ENCODE measurements around the gene ZNF594.

- TF ChIP-seq, protein P1, sequence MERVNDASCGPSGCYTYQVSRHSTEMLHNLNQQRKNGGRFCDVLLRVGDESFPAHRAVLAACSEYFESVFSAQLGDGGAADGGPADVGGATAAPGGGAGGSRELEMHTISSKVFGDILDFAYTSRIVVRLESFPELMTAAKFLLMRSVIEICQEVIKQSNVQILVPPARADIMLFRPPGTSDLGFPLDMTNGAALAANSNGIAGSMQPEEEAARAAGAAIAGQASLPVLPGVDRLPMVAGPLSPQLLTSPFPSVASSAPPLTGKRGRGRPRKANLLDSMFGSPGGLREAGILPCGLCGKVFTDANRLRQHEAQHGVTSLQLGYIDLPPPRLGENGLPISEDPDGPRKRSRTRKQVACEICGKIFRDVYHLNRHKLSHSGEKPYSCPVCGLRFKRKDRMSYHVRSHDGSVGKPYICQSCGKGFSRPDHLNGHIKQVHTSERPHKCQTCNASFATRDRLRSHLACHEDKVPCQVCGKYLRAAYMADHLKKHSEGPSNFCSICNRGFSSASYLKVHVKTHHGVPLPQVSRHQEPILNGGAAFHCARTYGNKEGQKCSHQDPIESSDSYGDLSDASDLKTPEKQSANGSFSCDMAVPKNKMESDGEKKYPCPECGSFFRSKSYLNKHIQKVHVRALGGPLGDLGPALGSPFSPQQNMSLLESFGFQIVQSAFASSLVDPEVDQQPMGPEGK (CRISPR knock-in tag; IDR thresholded peaks at IDR 0.05; ENCODE audit: borderline replicate concordance): no peak
- no peak for TF ChIP-seq ZNF565 (CRISPR knock-in tag; conservative IDR thresholded peaks at IDR 0.05; ENCODE audit: low read depth)
- no peak for TF ChIP-seq ZFP3 (CRISPR knock-in tag; IDR thresholded peaks at IDR 0.05)
- TF ChIP-seq ARNTL (CRISPR knock-in tag; IDR thresholded peaks at IDR 0.05; ENCODE audit: borderline replicate concordance, low read depth): no peak
- no peak for TF ChIP-seq ISL1 (CRISPR knock-in tag; IDR thresholded peaks at IDR 0.05)
- TF ChIP-seq, protein P2, sequence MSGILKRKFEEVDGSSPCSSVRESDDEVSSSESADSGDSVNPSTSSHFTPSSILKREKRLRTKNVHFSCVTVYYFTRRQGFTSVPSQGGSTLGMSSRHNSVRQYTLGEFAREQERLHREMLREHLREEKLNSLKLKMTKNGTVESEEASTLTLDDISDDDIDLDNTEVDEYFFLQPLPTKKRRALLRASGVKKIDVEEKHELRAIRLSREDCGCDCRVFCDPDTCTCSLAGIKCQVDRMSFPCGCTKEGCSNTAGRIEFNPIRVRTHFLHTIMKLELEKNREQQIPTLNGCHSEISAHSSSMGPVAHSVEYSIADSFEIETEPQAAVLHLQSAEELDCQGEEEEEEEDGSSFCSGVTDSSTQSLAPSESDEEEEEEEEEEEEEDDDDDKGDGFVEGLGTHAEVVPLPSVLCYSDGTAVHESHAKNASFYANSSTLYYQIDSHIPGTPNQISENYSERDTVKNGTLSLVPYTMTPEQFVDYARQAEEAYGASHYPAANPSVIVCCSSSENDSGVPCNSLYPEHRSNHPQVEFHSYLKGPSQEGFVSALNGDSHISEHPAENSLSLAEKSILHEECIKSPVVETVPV (CRISPR knock-in tag; IDR thresholded peaks at IDR 0.05): no peak
- no peak for TF ChIP-seq POU6F1 (CRISPR knock-in tag; IDR thresholded peaks at IDR 0.05; ENCODE audit: borderline replicate concordance, low read depth)
- no peak for TF ChIP-seq SNAI2 (CRISPR knock-in tag; IDR thresholded peaks at IDR 0.05)
- TF ChIP-seq, protein P3, sequence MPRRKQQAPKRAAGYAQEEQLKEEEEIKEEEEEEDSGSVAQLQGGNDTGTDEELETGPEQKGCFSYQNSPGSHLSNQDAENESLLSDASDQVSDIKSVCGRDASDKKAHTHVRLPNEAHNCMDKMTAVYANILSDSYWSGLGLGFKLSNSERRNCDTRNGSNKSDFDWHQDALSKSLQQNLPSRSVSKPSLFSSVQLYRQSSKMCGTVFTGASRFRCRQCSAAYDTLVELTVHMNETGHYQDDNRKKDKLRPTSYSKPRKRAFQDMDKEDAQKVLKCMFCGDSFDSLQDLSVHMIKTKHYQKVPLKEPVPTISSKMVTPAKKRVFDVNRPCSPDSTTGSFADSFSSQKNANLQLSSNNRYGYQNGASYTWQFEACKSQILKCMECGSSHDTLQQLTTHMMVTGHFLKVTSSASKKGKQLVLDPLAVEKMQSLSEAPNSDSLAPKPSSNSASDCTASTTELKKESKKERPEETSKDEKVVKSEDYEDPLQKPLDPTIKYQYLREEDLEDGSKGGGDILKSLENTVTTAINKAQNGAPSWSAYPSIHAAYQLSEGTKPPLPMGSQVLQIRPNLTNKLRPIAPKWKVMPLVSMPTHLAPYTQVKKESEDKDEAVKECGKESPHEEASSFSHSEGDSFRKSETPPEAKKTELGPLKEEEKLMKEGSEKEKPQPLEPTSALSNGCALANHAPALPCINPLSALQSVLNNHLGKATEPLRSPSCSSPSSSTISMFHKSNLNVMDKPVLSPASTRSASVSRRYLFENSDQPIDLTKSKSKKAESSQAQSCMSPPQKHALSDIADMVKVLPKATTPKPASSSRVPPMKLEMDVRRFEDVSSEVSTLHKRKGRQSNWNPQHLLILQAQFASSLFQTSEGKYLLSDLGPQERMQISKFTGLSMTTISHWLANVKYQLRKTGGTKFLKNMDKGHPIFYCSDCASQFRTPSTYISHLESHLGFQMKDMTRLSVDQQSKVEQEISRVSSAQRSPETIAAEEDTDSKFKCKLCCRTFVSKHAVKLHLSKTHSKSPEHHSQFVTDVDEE (CRISPR knock-in tag; IDR thresholded peaks at IDR 0.05): no peak
These were observed 12.7 kb downstream of the ZNF594 start for GRCh38 chr17:5179003-5179402.
